GM12878 (cell line): ENCODE data around the gene CACNA2D1. TPM values are rescaled to one million over a fixed set of nuclear protein-coding genes. Genes with fewer than 3 reads are reported as not detected.

Source experiments
- ATAC-seq: fragments of 200-7000 bp; cut with Tn5 transposase; 3 replicates; pipeline ENCODE4 v1.9.1; 2020; ENCODE audit warnings: mild to moderate bottlenecking, moderate library complexity
- BruUV-seq: library from RNA; stranded (reverse); fragments of 400-500 nt; replicated peaks from 2 replicates; lab custom pipeline; 2021; lab: Mats Ljungman, UMichigan
- CTCF ChIA-PET: fragments of 300-600 bp; sonication (Branson Sonifier 250); formaldehyde crosslinking; extraction: SDS; loops from one replicate; lab custom pipeline; 2021; ENCODE audit warnings: inconsistent platforms; lab: Yijun Ruan, JAX
- POLR2A ChIA-PET: fragments of 350-600 bp; formaldehyde crosslinking; extraction: SDS; loops from one replicate; lab custom pipeline; 2021; ENCODE audit warnings: inconsistent platforms; lab: Charles Lee
- RAD21 ChIA-PET: fragments of 300-600 bp; sonication (Branson Sonifier 250); formaldehyde crosslinking; loops from one replicate; lab custom pipeline; 2023; ENCODE audit warnings: antibody characterized with exemption; ENCODE audit not compliant: unreplicated experiment; lab: Charles Lee
- SMC1A ChIA-PET: fragments of 300-600 bp; sonication (Branson Sonifier 250); formaldehyde crosslinking; loops from one replicate; lab custom pipeline; 2023; ENCODE audit not compliant: unreplicated experiment, uncharacterized antibody; lab: Charles Lee
- DNase-seq: peaks from one replicate; pipeline ENCODE4 v3.0.0-alpha.2; 2011; ENCODE audit warnings: low read depth, low spot score
- FAIRE-seq: peaks from 3 replicates; lab custom pipeline; 2011; peaks lifted over from hg19 to GRCh38; lab: Jason Lieb, UNC
- H2AFZ ChIP-seq: 2 replicates; pipeline ENCODE4 v1.6.0; 2011; ENCODE audit warnings: low read depth, low read length, control low read depth; ENCODE audit not compliant: control insufficient read depth
- H3K27ac ChIP-seq: 2 replicates; pipeline ENCODE4 v1.5.1; 2011; ENCODE audit warnings: control low read depth; ENCODE audit not compliant: control insufficient read depth, insufficient read depth
- H3K27me3 ChIP-seq, 2 experiments: replicated peaks in 1 of 2; 2 replicates each; pipeline versions ENCODE4 v1.6.0 to v1.6.1; 2011; ENCODE audit warnings: low read length in 1 of 2; ENCODE audit not compliant: control insufficient read depth in 2 of 2, insufficient read depth in 2 of 2
- H3K36me3 ChIP-seq, 2 experiments: 2 replicates each; pipeline ENCODE4 v1.5.1; 2011; ENCODE audit warnings: low read length in 1 of 2; ENCODE audit not compliant: control insufficient read depth in 2 of 2, insufficient read depth in 2 of 2
- H3K4me1 ChIP-seq: 2 replicates; pipeline ENCODE4 v1.6.1; 2011; ENCODE audit warnings: mild to moderate bottlenecking, low read length, moderate library complexity, mixed read lengths; ENCODE audit not compliant: control insufficient read depth, insufficient read depth
- H3K4me2 ChIP-seq: 2 replicates; pipeline ENCODE4 v1.6.0; 2011; ENCODE audit warnings: control low read depth; ENCODE audit not compliant: control insufficient read depth, insufficient read depth
- H3K4me3 ChIP-seq: fragments of 200-600 bp; sonication (generic); 2 replicates; pipeline ENCODE4 v1.5.1; 2016
- H3K79me2 ChIP-seq: 2 replicates; pipeline ENCODE4 v1.6.0; 2011; ENCODE audit warnings: low read length; ENCODE audit not compliant: control insufficient read depth, insufficient read depth
- H3K9ac ChIP-seq: 2 replicates; pipeline ENCODE4 v1.8.0; 2011; ENCODE audit warnings: low read length, control low read depth, mixed read lengths; ENCODE audit not compliant: control insufficient read depth, insufficient read depth
- H3K9me3 ChIP-seq: replicated peaks from 3 replicates; pipeline ENCODE4 v1.5.1; 2011; ENCODE audit warnings: mild to moderate bottlenecking, low read length; ENCODE audit not compliant: control insufficient read depth, insufficient read depth
- H4K20me1 ChIP-seq: 2 replicates; pipeline ENCODE4 v1.6.0; 2011; ENCODE audit not compliant: control insufficient read depth, insufficient read depth
- ATF7 ChIP-seq: fragments of 450-650 bp; IDR thresholded peaks from 2 replicates; pipeline ENCODE4 v1.6.1; 2016; ENCODE audit warnings: low read depth, mild to moderate bottlenecking
- BCL11A ChIP-seq: IDR thresholded peaks from 2 replicates; pipeline ENCODE4 v1.6.1; 2011; ENCODE audit warnings: low read depth, low read length
- DPF2 ChIP-seq: fragments of 450-650 bp; IDR thresholded peaks from 2 replicates; pipeline ENCODE4 v1.6.1; 2017; ENCODE audit warnings: mild to moderate bottlenecking
- E2F8 ChIP-seq: fragments of 450-650 bp; IDR thresholded peaks from 2 replicates; pipeline ENCODE4 v1.6.1; 2018; ENCODE audit warnings: mild to moderate bottlenecking, low read depth, moderate library complexity; ENCODE audit not compliant: partially characterized antibody
- HDGF ChIP-seq: fragments of 450-650 bp; IDR thresholded peaks from 2 replicates; pipeline ENCODE4 v1.6.1; 2016; ENCODE audit warnings: antibody characterized with exemption
- IKZF1 ChIP-seq: fragments of 450-650 bp; conservative IDR thresholded peaks from 2 replicates; pipeline ENCODE4 v1.6.1; 2017; ENCODE audit warnings: antibody characterized with exemption, mild to moderate bottlenecking
- JUNB ChIP-seq: IDR thresholded peaks from 2 replicates; pipeline ENCODE4 v1.6.1; 2016; ENCODE audit warnings: antibody characterized with exemption, mild to moderate bottlenecking
- MTA2 ChIP-seq: fragments of 450-650 bp; IDR thresholded peaks from 2 replicates; pipeline ENCODE4 v1.6.1; 2016; ENCODE audit warnings: low read depth, mild to moderate bottlenecking, moderate library complexity
- RBBP5 ChIP-seq: fragments of 200-600 bp; sonication (generic); conservative IDR thresholded peaks from 2 replicates; pipeline ENCODE4 v1.6.1; 2016
- RELB ChIP-seq: fragments of 450-650 bp; IDR thresholded peaks from 2 replicates; pipeline ENCODE4 v1.6.1; 2017; ENCODE audit warnings: low read depth, mild to moderate bottlenecking, moderate library complexity
- SMC3 ChIP-seq: IDR thresholded peaks from 2 replicates; pipeline ENCODE4 v1.6.1; 2011; ENCODE audit warnings: low read length, improper control_type of control experiment, borderline replicate concordance
- SPI1 ChIP-seq: IDR thresholded peaks from 2 replicates; pipeline ENCODE4 v1.6.1; 2011; ENCODE audit warnings: low read depth, mild to moderate bottlenecking, low read length, moderate library complexity, borderline replicate concordance; ENCODE audit not compliant: insufficient read depth
- WGBS: methylation state at CpG from one replicate; pipeline ENCODE4 v1.1.6; 2016; ENCODE audit warnings: low lambda C conversion rate; ENCODE audit not compliant: insufficient replicate concordance, insufficient coverage; ENCODE audit errors: missing lambda C conversion rate; 5-methylcytosine and 5-hydroxymethylcytosine counted together
- in situ Hi-C: fragments of 300-500 bp; cut with MboI; formaldehyde crosslinking; loops from 9 replicates; pipeline ENCODE4 v1.14.3; 2018; ENCODE audit warnings: mixed read lengths
- intact Hi-C: fragments of 100-400 bp; cut with micrococcal nuclease; formaldehyde crosslinking; loops from one replicate; pipeline ENCODE4 v1.14.2; 2022; ENCODE audit not compliant: unreplicated experiment
- polyA plus RNA-seq, 11 experiments: library from polyadenylated mRNA; depleted of rRNA in 4 of 11; unstranded in 6 of 11; stranded (reverse) in 5 of 11; fragments of >200 nt; fragmentation: Nextera tagmentation in 4 of 11; fragmentation: Illumina TruSeq in 1 of 11; extraction: Ambion mirVana in 4 of 11; extraction: Trizol in 1 of 11; gene quantifications; 1 replicate in 1 of 11; 2 replicates in 10 of 11; pipeline versions ENCODE4 v1.2.1 to v1.2.3, GENCODE V29; 2011 to 2016; ENCODE audit warnings: inconsistent platforms in 2 of 11, missing spikeins in 2 of 11, low read depth in 1 of 11
- total RNA-seq, 4 experiments: library from RNA; depleted of rRNA in 3 of 4; stranded (reverse); fragments of >200 nt in 3 of 4; fragmentation: Illumina TruSeq in 1 of 4; extraction: Trizol in 1 of 4; gene quantifications; 2 replicates each; pipeline versions ENCODE4 v1.2.1 to v1.2.3, GENCODE V29; 2013 to 2021
- TF ChIP-seq, protein P1 (sequence below): IDR thresholded peaks from 2 replicates; pipeline ENCODE4 v1.6.1; 2012; ENCODE audit warnings: low read depth, low read length, improper control_type of control experiment
- TF ChIP-seq, protein P2 (sequence below): IDR thresholded peaks from 2 replicates; pipeline ENCODE4 v1.6.1; 2012; ENCODE audit warnings: mild to moderate bottlenecking, low read depth, low read length

Gene CACNA2D1
- total and polyA plus RNA-seq, 10 of the 15 experiments (the other 5 are each of a cell fraction or from before 2014, with no cell fraction given): 0.14 to 14.8 (median 0.97) TPM

- CTCF ChIA-PET: interaction anchor here (1.2 to 2.0 kb wide), 5 partner anchors 9 to 118 kb away, joined by 3 to 12 read pairs (median 4); no protein-coding TSS in a partner anchor
- H3K4me1 ChIP-seq: no peaks in the 10 kb centered on the region
- no peak overlapping the region for H3K9ac ChIP-seq
- H3K27me3 ChIP-seq: no peaks in the 10 kb centered on the region
- H3K9me3 ChIP-seq: no peaks in the 10 kb centered on the region
- no peaks in the 10 kb centered on the region for H4K20me1 ChIP-seq
- no TSS peak for BruUV-seq
- FAIRE-seq: no peak
- 5% methylated on average over 3 of the region's 3 CpGs for WGBS
- RAD21 ChIA-PET: interaction anchor here (0.9 to 1.6 kb wide), 7 partner anchors 8 to 518 kb away, joined by 3 to 6 read pairs (median 4); no protein-coding TSS in a partner anchor
- no peak overlapping the region for H3K4me2 ChIP-seq
- no peak for DNase-seq
- in situ Hi-C loops (no loop called here), intact Hi-C loops (loop anchor here (5.0 to 10.0 kb wide), 2 partner anchors 54 to 241 kb away; no protein-coding TSS in a partner anchor)
- SMC1A ChIA-PET: interaction anchor here (0.6 to 2.4 kb wide), 13 partner anchors 8 to 518 kb away, joined by 3 to 24 read pairs (median 4); no protein-coding TSS in a partner anchor
- H3K4me3 ChIP-seq: no peak overlapping the region
- H2AFZ ChIP-seq: no peak overlapping the region
- no peaks in the 10 kb centered on the region for H3K36me3 ChIP-seq
- H3K79me2 ChIP-seq: no peaks in the 10 kb centered on the region
- POLR2A ChIA-PET: interaction anchor here (0.5 to 0.8 kb wide), 2 partner anchors 9 to 473 kb away, joined by 3 to 4 read pairs; no protein-coding TSS in a partner anchor
- ATAC-seq: peak; percentile 38
- no peak overlapping the region for H3K27ac ChIP-seq
- TF ChIP-seq RBBP5: no peak
- TF ChIP-seq SMC3: no peak
- peak; percentile 45; the same call in 1 of the 2 replicates for TF ChIP-seq SPI1
- TF ChIP-seq BCL11A: peak; percentile 84
- TF ChIP-seq HDGF: no peak
- TF ChIP-seq IKZF1: peak; percentile 77
- TF ChIP-seq, protein P1, sequence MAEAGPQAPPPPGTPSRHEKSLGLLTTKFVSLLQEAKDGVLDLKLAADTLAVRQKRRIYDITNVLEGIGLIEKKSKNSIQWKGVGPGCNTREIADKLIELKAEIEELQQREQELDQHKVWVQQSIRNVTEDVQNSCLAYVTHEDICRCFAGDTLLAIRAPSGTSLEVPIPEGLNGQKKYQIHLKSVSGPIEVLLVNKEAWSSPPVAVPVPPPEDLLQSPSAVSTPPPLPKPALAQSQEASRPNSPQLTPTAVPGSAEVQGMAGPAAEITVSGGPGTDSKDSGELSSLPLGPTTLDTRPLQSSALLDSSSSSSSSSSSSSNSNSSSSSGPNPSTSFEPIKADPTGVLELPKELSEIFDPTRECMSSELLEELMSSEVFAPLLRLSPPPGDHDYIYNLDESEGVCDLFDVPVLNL: no peak
- TF ChIP-seq DPF2: peak; percentile 96
- peak; percentile 96 for TF ChIP-seq MTA2
- TF ChIP-seq E2F8: peak; percentile 27
- peak; percentile 95 for TF ChIP-seq ATF7
- TF ChIP-seq JUNB: peak; percentile 76
- TF ChIP-seq, protein P2, sequence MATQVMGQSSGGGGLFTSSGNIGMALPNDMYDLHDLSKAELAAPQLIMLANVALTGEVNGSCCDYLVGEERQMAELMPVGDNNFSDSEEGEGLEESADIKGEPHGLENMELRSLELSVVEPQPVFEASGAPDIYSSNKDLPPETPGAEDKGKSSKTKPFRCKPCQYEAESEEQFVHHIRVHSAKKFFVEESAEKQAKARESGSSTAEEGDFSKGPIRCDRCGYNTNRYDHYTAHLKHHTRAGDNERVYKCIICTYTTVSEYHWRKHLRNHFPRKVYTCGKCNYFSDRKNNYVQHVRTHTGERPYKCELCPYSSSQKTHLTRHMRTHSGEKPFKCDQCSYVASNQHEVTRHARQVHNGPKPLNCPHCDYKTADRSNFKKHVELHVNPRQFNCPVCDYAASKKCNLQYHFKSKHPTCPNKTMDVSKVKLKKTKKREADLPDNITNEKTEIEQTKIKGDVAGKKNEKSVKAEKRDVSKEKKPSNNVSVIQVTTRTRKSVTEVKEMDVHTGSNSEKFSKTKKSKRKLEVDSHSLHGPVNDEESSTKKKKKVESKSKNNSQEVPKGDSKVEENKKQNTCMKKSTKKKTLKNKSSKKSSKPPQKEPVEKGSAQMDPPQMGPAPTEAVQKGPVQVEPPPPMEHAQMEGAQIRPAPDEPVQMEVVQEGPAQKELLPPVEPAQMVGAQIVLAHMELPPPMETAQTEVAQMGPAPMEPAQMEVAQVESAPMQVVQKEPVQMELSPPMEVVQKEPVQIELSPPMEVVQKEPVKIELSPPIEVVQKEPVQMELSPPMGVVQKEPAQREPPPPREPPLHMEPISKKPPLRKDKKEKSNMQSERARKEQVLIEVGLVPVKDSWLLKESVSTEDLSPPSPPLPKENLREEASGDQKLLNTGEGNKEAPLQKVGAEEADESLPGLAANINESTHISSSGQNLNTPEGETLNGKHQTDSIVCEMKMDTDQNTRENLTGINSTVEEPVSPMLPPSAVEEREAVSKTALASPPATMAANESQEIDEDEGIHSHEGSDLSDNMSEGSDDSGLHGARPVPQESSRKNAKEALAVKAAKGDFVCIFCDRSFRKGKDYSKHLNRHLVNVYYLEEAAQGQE: no peak
- TF ChIP-seq RELB: peak; percentile 46
Observed at GRCh38 chr7:82053453-82054032, 390.0 kb downstream of the CACNA2D1 start.
